A549 treated with RU486 at 1 μM for 4 hours (cell line): ENCODE data around the gene CMPK2. TPM values are rescaled to one million over a fixed set of nuclear protein-coding genes. Genes with fewer than 3 reads are reported as not detected.

ENCODE experiments used
- total RNA-seq: library from RNA; stranded (reverse); fragments of 200-300 nt; extraction: Qiagen RNA extraction; gene quantifications from 5 replicates; pipeline ENCODE4 v1.2.3, GENCODE V29; 2022; ENCODE audit warnings: low read depth

The CMPK2 gene
- 0.72 to 1.5 TPM (median 0.96 TPM) in 5 replicates for total RNA-seq

GRCh38 chr2:6865346-6866274 lies at the start of gene CMPK2:
Gene CMPK2 (minus strand): TSS chr2:6865907. CDS start chr2:6865696, 211 bp downstream.

GRCh38 chr2:6877402-6878304 lies 11.9 kb upstream of the CMPK2 start, which contains the start of gene RSAD2:
Gene RSAD2 (plus strand): TSS chr2:6877777. CDS start chr2:6877801, 24 bp downstream.

Other genes with a start within 250 kb of the CMPK2 start
- 0.16 to 0.67 TPM (median 0.26 TPM) in 5 replicates for gene RSAD2, start 11.9 kb upstream of the CMPK2 start, total RNA-seq
- 4.5 to 8.2 TPM (median 7.6 TPM) in 5 replicates for gene RNF144A, start 51.5 kb upstream of the CMPK2 start, total RNA-seq